Measurements from ENCODE around the gene PDE1C. TPM values are rescaled to one million over a fixed set of nuclear protein-coding genes. Genes with fewer than 3 reads are reported as not detected.

The PDE1C gene
- total and polyA plus RNA-seq, 2 of the 4 experiments (the other 2 are of a cell fraction) = 14.2 to 61.5 TPM

- intact Hi-C loops (cut with micrococcal nuclease) = no loop called here
- H2BK20ac ChIP-seq (ENCODE audit: low read depth, low read length) = no peak overlapping the region
- TF ChIP-seq RFX5 (IDR thresholded peaks at IDR 0.05; ENCODE audit: low read depth, low read length) (no peak), FOS (IDR thresholded peaks at IDR 0.05; ENCODE audit: low read depth, low read length) (no peak), BHLHE40 (IDR thresholded peaks at IDR 0.05; ENCODE audit: low read depth, low read length) (no peak), ELK1 (IDR thresholded peaks at IDR 0.05; ENCODE audit: borderline replicate concordance, low read depth, low read length) (no peak), NFE2L2 (IDR thresholded peaks at IDR 0.05; ENCODE audit: low read depth, low read length) (no peak), POLR2A (IDR thresholded peaks at IDR 0.05; ENCODE audit: low read depth, low read length) (no peak), RCOR1 (IDR thresholded peaks at IDR 0.05; ENCODE audit: insufficient replicate concordance, low read length) (no peak), CEBPB (IDR thresholded peaks at IDR 0.05; ENCODE audit: low read depth, low read length) (no peak), SMC3 (IDR thresholded peaks at IDR 0.05; ENCODE audit: low read depth, low read length) (no peak), USF2 (IDR thresholded peaks at IDR 0.05; ENCODE audit: low read depth, low read length) (no peak), MXI1 (IDR thresholded peaks at IDR 0.05; ENCODE audit: borderline replicate concordance, low read depth, low read length) (no peak), MAFK (IDR thresholded peaks at IDR 0.05; ENCODE audit: low read depth, low read length) (no peak), MAZ (IDR thresholded peaks at IDR 0.05; ENCODE audit: borderline replicate concordance, low read depth, low read length) (no peak), RAD21 (IDR thresholded peaks at IDR 0.05; ENCODE audit: low read length) (no peak), CTCF (conservative IDR thresholded peaks at IDR 0.05; ENCODE audit: low read depth, low read length) (no peak), CHD1 (IDR thresholded peaks at IDR 0.05; ENCODE audit: low read depth, low read length) (no peak)
- no peaks in the 10 kb centered on the region for H3K27me3 ChIP-seq (ENCODE audit: control insufficient read depth, insufficient read depth, low read length)
- H3K79me1 ChIP-seq (ENCODE audit: low read depth in 1 of 2, low read length in 2 of 2) = peaks cover 5 to 6% of the 10 kb centered on the region in 2 experiments; a peak in 2 of 4 replicates
- 71% methylated on average over 1 of the region's 2 CpGs; no CpG with 5 or more reads in 1 of the 2 experiments for WGBS, 2 experiments (ENCODE audit: extremely low coverage in 2 of 2, insufficient read length in 1 of 2)
- POLR2A ChIA-PET (ENCODE audit: unreplicated experiment) = no interaction called here
- peaks cover 3% of the 10 kb centered on the region; the same call in 1 of the 2 replicates for H3K4me1 ChIP-seq (ENCODE audit: control insufficient read depth, insufficient read depth, low read length)
- ATAC-seq (ENCODE audit: low read depth) = no peak
- DNase-seq = no peak
- H2AK9ac ChIP-seq (replicated peaks; ENCODE audit: low read depth, low read length, poor library complexity) = no peak overlapping the region
- in situ Hi-C loops (cut with MboI; ENCODE audit: low sequenced_read_pairs) = no loop called here
- H4K91ac ChIP-seq (ENCODE audit: insufficient read depth, low read depth, low read length) = no peak overlapping the region
- no peak overlapping the region for H3K23ac ChIP-seq (ENCODE audit: low read depth, low read length)
- no peak overlapping the region for H2AK5ac ChIP-seq (ENCODE audit: low read depth, low read length)
- H2BK120ac ChIP-seq (ENCODE audit: low read depth, low read length) = no peak overlapping the region
- H3K27ac ChIP-seq (ENCODE audit: insufficient read depth, low read length) = no peak overlapping the region
- no peak overlapping the region for H3K4ac ChIP-seq (ENCODE audit: low read depth, low read length)
- CTCF ChIA-PET = no interaction called here
- no peak overlapping the region for H3K4me2 ChIP-seq (ENCODE audit: low read depth, low read length)
- dilution Hi-C loops (cut with HindIII; ENCODE audit: low sequenced_read_pairs, unreplicated experiment) = no loop called here
- H3K14ac ChIP-seq (replicated peaks; ENCODE audit: low read depth, low read length) = no peak overlapping the region
- H3K9me3 ChIP-seq (ENCODE audit: control insufficient read depth, insufficient read depth, low read length) = peaks cover 4% of the 10 kb centered on the region
- BruUV-seq (replicated peaks) = no TSS peak
- H3K56ac ChIP-seq (ENCODE audit: extremely low read depth, insufficient read depth, low read length) = no peak overlapping the region
- no peak overlapping the region; the same call in 1 of the 2 replicates for H3K18ac ChIP-seq (ENCODE audit: low read depth, low read length)
- no peak overlapping the region for H2BK5ac ChIP-seq (ENCODE audit: low read depth, low read length, poor library complexity, severe bottlenecking)
- no peaks in the 10 kb centered on the region for H3K36me3 ChIP-seq (ENCODE audit: control insufficient read depth, insufficient read depth, low read length)
- H2BK15ac ChIP-seq (ENCODE audit: low read depth, low read length) = no peak overlapping the region
- peaks cover under 1% of the 10 kb centered on the region; the same call in 1 of the 2 replicates for H3K9me1 ChIP-seq (ENCODE audit: insufficient read depth, low read length)
- H4K8ac ChIP-seq (ENCODE audit: low read depth in 2 of 2, low read length in 2 of 2) = no peak overlapping the region
- H4K20me1 ChIP-seq (ENCODE audit: insufficient read depth, low read length) = no peaks in the 10 kb centered on the region
- no peak overlapping the region for H2AFZ ChIP-seq (replicated peaks; ENCODE audit: low read length, poor library complexity)
- H4K5ac ChIP-seq (ENCODE audit: low read depth, low read length) = no peak overlapping the region
- no peak overlapping the region for H3K9ac ChIP-seq (ENCODE audit: low read depth, low read length)
- H3K4me3 ChIP-seq (ENCODE audit: insufficient read depth, low read depth, low read length) = no peak overlapping the region
These were observed 72.8 kb downstream of the PDE1C start for GRCh38 chr7:31997423-31997822.

Data from IMR-90 (cell line).